RWPE2 (cell line): ENCODE results near the gene STOML2.

Experiments used
- ATAC-seq: fragments of 200-7000 bp; cut with Tn5 transposase; 3 replicates; pipeline ENCODE4 v1.9.1; 2021; ENCODE audit warnings: low read depth
- DNase-seq: peaks from one replicate; pipeline ENCODE4 v3.0.0-alpha.2; 2020; ENCODE audit warnings: low spot score
- H3K27ac ChIP-seq: fragments of 450-650 bp; 2 replicates; pipeline ENCODE4 v1.5.1; 2017; ENCODE audit warnings: mild to moderate bottlenecking; ENCODE audit not compliant: poor library complexity, severe bottlenecking
- H3K27me3 ChIP-seq: fragments of 250-450 bp; sonication (Bioruptor Pico); 2 replicates; pipeline ENCODE4 v1.5.1; 2021; ENCODE audit warnings: mild to moderate bottlenecking, moderate library complexity; ENCODE audit not compliant: insufficient read depth, poor library complexity, severe bottlenecking
- H3K36me3 ChIP-seq: fragments of 250-450 bp; sonication (Bioruptor Pico); 2 replicates; pipeline ENCODE4 v1.5.1; 2020; ENCODE audit warnings: low read depth, mild to moderate bottlenecking, moderate library complexity
- H3K4me1 ChIP-seq: fragments of 250-450 bp; sonication (Bioruptor Pico); 2 replicates; pipeline ENCODE4 v1.5.1; 2021; ENCODE audit warnings: mild to moderate bottlenecking, moderate library complexity; ENCODE audit not compliant: insufficient read depth, poor library complexity, severe bottlenecking
- H3K4me3 ChIP-seq: fragments of 250-450 bp; sonication (Bioruptor Pico); 2 replicates; pipeline ENCODE4 v1.5.1; 2021; ENCODE audit warnings: mild to moderate bottlenecking, moderate library complexity; ENCODE audit not compliant: severe bottlenecking
- H3K9me3 ChIP-seq: fragments of 250-450 bp; sonication (Bioruptor Pico); 2 replicates; pipeline ENCODE4 v1.5.1; 2021; ENCODE audit warnings: mild to moderate bottlenecking, moderate library complexity; ENCODE audit not compliant: severe bottlenecking
- TF ChIP-seq, protein P1 (sequence below): fragments of 450-650 bp; IDR thresholded peaks from one replicate; pipeline ENCODE4 v1.5.1; 2017; ENCODE audit warnings: mild to moderate bottlenecking, moderate library complexity; ENCODE audit not compliant: poor library complexity, severe bottlenecking

STOML2 gene

DNA sequence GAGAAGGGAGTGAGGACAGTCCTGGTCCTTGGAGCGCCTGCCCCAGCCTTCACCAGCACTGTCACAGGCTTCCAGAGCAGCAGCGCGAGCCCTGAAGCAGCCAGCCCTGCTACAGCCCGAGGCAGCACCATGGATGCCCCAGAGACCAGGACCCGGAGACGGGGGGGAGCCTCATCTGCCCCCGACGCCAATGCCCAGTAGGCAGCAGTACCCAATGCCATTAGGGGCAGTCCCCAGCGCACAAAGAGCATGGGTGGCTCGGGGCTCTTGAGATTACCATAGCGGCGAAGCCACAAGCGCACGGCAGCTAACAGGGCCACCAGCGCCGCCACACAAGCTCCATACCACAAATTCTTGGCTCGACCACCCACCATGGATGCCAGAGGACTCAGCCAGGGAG, 11.4 kb downstream of the STOML2 start:
- H3K4me3 ChIP-seq: no peak overlapping the region
- no peaks in the 10 kb centered on the region for H3K4me1 ChIP-seq
- ATAC-seq: no peak
- no peak for DNase-seq
- TF ChIP-seq, protein P1, sequence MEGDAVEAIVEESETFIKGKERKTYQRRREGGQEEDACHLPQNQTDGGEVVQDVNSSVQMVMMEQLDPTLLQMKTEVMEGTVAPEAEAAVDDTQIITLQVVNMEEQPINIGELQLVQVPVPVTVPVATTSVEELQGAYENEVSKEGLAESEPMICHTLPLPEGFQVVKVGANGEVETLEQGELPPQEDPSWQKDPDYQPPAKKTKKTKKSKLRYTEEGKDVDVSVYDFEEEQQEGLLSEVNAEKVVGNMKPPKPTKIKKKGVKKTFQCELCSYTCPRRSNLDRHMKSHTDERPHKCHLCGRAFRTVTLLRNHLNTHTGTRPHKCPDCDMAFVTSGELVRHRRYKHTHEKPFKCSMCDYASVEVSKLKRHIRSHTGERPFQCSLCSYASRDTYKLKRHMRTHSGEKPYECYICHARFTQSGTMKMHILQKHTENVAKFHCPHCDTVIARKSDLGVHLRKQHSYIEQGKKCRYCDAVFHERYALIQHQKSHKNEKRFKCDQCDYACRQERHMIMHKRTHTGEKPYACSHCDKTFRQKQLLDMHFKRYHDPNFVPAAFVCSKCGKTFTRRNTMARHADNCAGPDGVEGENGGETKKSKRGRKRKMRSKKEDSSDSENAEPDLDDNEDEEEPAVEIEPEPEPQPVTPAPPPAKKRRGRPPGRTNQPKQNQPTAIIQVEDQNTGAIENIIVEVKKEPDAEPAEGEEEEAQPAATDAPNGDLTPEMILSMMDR: no peak
- peaks cover 68% of the 10 kb centered on the region for H3K36me3 ChIP-seq
- no peak overlapping the region for H3K27ac ChIP-seq
- no peaks in the 10 kb centered on the region for H3K27me3 ChIP-seq
- H3K9me3 ChIP-seq: no peaks in the 10 kb centered on the region

GRCh38 chr9:35089434-35089833, 13.5 kb downstream of the STOML2 start:
- Histone ChIP-seq H3K4me3 (no peak overlapping the region), H3K27ac (no peak overlapping the region), H3K9me3 (no peaks in the 10 kb centered on the region), H3K27me3 (no peaks in the 10 kb centered on the region), H3K36me3 (peaks cover 61% of the 10 kb centered on the region), H3K4me1 (no peaks in the 10 kb centered on the region)
- DNase-seq (no peak), ATAC-seq (no peak)
- TF ChIP-seq, protein P1: no peak

DNA sequence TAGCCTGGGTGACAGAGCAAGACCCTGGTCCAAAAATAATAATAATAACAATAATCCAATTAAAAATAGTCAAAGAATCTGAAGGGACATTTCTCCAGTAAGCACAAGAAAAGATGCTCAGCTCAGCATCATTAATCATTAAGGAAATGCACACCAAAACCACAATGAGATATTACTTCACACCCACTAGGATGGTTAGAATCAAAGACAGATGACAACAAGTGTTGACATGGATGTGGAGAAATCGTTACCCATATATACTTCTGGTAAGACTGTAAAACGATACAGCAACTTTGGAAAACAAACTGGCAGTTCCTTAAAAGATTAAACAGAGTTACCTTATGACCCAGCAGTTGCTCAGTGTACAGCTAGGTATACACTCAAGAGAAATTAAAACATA, 17.9 kb downstream of the STOML2 start:
- ATAC-seq: no peak
- Histone ChIP-seq H3K4me3 (no peak overlapping the region), H3K9me3 (no peaks in the 10 kb centered on the region)

DNA sequence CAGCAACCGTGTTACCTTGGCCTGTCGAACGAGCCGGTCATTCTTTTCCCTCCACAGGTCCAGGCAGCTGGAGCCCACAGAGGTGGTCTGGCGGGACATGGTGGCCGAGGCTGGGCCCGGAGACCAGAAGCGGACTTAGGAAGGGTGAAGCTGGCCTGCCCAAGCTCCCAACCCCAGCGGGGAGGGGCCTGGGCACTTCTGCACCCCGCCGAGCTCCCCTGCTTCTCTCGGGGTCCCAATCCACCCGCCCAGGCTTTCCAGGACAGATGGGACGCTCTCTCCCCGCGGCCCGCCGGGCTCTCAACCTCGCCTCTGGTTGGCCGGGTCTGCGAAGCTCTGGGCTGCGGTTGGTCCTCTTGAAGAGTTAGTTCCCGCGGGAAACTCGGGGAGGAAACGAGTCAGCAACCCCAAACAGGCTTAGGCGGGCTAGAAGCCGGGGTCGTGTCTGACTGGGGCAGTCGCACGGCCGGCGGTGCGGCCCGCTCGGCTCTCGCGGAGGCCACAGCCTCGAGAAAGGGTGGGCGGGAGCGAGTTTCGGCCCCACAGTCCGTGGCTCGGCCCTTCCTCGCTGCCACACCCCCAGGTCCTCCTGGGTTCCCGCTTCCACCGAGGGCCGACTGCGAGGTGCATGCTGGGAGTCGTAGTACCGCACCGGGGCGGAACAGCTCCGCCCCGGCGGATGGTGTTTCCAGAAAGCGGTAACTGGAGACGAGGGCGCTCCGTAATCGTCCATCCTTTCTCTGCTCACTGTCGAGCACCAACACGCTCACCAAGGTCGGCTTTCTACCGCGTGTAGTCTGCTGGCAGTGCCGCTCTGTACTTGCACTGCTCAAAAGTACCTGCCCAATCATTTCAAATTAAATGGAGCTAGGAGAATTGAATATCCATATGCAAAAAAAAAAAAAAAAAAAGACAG, 23.2 kb downstream of the STOML2 start, which contains the start of gene FANCG:
Gene FANCG (minus strand): TSS at position 517 of the 916 bp plus-strand sequence. CDS start 418 bp downstream, at position 99.
- no peaks in the 10 kb centered on the region for H3K4me1 ChIP-seq
- peaks cover 28% of the 10 kb centered on the region for H3K36me3 ChIP-seq
- peak; percentile 91 for ATAC-seq
- TF ChIP-seq, protein P1: no peak
- peak within 1 kb of the TSS; percentile 65 for H3K27ac ChIP-seq
- H3K9me3 ChIP-seq: no peaks in the 10 kb centered on the region
- no peaks in the 10 kb centered on the region for H3K27me3 ChIP-seq
- peak; percentile 93 for DNase-seq
- peak within 1 kb of the TSS; percentile 86 for H3K4me3 ChIP-seq

More for the DNA sequence above, 17.9 kb downstream of the STOML2 start:
- Histone ChIP-seq H3K36me3 (peaks cover 27% of the 10 kb centered on the region), H3K4me1 (no peaks in the 10 kb centered on the region), H3K27ac (no peak overlapping the region), H3K27me3 (no peaks in the 10 kb centered on the region)
- TF ChIP-seq, protein P1: no peak
- no peak for DNase-seq

GRCh38 chr9:35079041-35079425, 23.9 kb downstream of the STOML2 start:
- Histone ChIP-seq H3K27ac (peak overlapping the region; percentile 65), H3K9me3 (no peaks in the 10 kb centered on the region), H3K4me3 (peak overlapping the region; percentile 86), H3K36me3 (peaks cover 32% of the 10 kb centered on the region), H3K27me3 (no peaks in the 10 kb centered on the region), H3K4me1 (no peaks in the 10 kb centered on the region)
- ATAC-seq: 0 out of 3 replicates have a peak, but pooled peaks have one; percentile 7
- DNase-seq: no peak
- TF ChIP-seq, protein P1: no peak
